C1 segment of cervical spinal cord (tissue), 14 donors: Measurements from ENCODE around the gene JMJD6.
"Not testable (repeated sequence)": the region's sequence is repeated elsewhere in the genome, so short reads cannot be mapped to it uniquely, and the experiment has no call there.

Source experiments
- DNase-seq, 14 donors: peaks; one replicate each; lab custom pipeline; 2025; lab: John Stamatoyannopoulos, UW

Gene JMJD6

GRCh38 chr17:76726231-76726775, at the start of gene JMJD6:
Gene JMJD6, minus strand, starts transcription at chr17:76726606. Its CDS starts 131 bp downstream, at chr17:76726475.
- peak; percentile 70 to 99 (median 95) for DNase-seq

DNA sequence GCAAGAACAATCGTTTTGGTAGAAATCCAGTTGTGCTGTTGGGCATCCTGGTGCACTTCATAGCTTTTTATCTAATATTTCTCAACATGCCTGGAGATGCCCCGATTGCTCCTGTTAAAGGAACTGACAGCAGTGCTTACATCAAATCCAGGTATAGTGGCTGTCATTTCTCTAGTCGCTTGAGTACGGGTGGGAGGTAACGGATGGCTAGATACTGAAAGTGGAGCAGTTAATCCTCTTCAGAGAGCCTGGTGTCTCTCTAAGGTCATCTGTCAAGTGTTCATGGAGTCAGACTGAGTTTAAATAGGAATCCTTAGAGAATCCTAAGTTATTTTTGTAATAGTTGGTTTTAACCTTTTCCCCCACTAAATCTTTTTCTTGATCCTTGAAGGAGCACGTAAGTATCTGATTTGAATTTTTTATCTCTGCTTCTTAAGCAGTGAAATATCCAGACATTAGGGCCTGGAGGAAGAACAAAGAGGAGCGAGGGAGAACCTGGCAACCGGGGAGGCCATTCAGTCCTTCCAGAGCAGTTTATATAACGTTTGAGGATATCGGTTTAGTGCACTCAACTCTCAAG, 48.7 kb upstream of the JMJD6 start:
- no peak for DNase-seq

GRCh38 chr17:76772842-76773525, 46.6 kb upstream of the JMJD6 start:
- no peak for DNase-seq

GRCh38 chr17:76758570-76758969, 32.2 kb upstream of the JMJD6 start:
- DNase-seq: no peak

- no peak for DNase-seq
Measured at GRCh38 chr17:76757256-76757655, 30.9 kb upstream of the JMJD6 start.

DNA sequence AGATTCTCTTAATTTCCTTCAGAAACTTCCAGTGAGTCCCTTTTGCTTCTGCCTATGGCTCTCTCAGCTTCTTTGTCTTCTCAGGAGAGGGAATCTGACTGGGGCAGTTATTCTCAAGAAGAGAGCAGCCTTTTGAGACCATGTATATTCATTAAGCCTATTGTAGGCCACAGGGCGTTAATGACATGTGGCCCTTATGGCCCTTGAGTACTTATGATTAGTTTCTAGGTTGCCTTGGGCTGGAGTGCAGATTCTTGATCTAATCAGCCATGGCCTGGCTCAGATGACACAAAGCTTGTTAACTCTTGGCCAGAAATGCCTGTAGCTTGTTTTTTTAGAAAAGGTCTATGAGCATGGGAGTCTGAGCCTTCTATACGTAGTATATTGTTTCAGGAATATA, 28.9 kb upstream of the JMJD6 start:
- no peak for DNase-seq

GRCh38 chr17:76753061-76753961, 26.9 kb upstream of the JMJD6 start:
- DNase-seq: no peak

DNA sequence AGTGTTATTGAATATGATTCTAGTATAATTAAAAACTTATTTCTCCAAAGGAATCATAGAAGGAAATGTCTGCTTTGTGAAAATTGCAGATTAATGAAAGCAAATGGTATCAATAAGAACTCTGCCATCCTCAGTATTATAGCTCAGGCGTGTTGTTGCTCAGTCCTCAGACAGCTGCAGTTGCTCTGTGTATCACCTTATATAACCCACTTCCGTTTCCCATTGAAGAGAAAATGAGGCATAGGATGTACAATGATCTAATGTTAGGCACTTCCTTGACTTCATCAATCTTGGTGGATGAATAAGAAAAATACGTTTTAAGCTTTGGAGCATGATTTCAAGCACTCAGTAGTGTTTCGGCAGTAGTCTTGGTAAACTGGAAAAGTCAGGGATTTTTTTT, 25.6 kb upstream of the JMJD6 start:
- DNase-seq: no peak

- DNase-seq: no peak
Measured at GRCh38 chr17:76751416-76751993, 25.1 kb upstream of the JMJD6 start.

DNA sequence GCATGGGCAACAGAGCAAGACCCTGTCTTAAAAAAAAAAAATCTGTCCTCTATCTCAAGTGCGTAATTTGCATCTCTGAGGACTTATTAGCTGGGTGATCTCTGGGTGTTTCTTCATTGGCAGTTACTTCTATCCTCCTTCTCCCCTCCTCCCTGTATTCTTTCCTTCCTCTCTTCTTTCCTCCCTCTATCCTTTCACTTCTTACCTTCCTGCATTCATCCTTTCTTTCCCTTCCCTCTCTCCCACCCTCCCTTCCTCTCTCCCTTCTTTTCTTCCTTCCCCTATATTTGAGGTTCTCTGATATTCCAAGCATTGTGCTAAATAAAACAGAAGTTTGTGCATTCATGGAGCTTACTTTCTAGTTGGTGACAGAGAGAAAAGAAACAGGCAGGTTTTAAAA, 22.3 kb upstream of the JMJD6 start:
- no peak for DNase-seq

DNA sequence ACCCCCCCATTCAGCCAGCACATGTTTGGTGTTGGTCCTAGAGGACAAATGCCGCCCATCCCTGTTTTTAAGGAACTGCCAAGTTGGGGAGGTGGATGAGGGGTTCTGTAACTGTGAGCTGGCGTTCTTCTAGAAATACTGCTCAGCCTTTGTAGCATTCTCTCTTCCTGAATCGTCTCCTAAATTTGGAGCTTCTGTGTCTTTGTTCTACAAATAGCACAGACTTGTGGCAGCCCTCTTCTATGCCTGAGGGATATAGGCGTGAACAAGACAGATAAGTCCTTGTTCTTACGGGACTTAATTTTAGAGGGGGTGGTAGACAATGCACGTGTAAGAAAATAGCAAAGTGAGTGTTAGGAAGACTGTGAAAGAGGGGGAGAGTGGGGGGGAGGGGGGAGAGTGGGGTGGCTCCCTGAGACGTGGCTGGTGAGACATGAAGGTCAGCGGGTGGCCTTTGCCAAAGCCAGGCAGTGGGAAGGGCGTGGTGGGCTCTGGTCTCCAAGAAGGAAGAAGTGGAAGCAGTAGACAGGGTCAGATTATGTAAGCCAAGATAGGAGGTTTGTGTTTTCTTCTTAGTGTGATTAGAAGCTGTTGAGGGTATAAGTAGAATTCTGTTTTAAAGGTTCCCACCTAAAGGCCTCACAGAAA, 21.4 kb upstream of the JMJD6 start:
- DNase-seq: no peak

DNA sequence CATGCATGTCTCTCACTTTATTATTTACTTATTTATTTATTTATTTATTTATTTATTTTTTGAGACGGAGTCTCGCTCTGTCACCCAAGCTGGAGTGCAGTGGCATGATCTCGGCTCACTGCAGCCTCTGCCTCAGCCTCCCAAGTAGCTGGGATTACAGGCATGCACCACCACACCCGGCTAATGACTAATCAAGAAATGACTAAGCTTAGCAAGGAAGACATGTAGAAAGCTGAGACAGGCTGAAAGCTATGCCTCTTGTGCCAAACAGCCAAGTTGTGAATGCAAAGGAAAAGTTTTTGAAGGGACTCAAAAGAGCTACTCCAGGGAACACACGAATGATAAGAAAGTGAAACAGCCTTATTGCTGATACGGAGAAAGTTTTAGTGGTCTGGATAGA, 19.4 kb upstream of the JMJD6 start:
- not testable (repeated sequence) for DNase-seq

DNA sequence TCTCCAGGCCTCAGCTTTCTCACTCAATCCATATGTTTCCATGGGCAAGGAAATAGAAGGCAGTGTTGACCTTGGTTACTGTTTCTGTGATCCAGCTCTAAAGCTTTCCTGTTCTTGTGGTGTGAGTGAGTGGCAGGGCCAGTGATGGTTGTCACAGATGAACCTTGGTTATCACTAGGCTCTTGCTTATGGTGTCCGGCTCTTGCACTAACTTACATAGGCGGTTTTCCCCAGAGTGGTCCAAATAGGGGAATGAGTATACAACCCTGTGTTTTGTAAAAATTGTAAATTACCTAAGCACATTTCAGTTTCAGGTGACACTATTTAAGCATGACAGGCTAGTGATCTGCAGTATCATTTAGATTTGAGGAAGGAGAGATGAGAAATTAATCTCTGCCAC, 18.3 kb upstream of the JMJD6 start:
- DNase-seq: no peak

GRCh38 chr17:76742958-76743357, 16.6 kb upstream of the JMJD6 start:
- no peak for DNase-seq

- no peak for DNase-seq
Measured at GRCh38 chr17:76740329-76741118, 14.1 kb upstream of the JMJD6 start.

DNA sequence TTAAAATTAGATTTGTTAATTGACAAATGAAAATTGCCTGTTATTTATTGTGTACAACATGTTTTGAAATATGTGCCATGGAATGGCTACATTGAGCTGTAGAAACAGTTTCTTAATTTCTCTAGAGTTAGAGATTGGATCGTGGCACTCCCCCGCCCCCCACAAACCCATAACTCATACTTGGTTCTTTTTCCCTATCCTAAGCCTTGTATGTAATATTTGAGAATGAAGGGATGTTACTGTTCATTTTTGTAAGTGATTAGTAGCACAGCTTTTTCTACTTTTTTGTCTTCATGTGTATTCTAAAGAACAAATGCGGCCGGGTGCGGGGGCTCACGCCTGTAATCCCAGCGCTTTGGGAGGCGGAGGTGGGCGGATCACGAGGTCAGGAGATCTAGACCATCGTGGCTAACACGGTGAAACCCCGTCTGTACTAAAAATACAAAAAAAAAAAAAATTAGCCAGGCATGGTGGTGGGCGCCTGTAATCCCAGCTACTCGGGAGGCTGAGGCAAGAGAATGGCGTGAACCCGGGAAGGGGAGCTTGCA, 13.2 kb upstream of the JMJD6 start:
- not testable (repeated sequence) for DNase-seq

DNA sequence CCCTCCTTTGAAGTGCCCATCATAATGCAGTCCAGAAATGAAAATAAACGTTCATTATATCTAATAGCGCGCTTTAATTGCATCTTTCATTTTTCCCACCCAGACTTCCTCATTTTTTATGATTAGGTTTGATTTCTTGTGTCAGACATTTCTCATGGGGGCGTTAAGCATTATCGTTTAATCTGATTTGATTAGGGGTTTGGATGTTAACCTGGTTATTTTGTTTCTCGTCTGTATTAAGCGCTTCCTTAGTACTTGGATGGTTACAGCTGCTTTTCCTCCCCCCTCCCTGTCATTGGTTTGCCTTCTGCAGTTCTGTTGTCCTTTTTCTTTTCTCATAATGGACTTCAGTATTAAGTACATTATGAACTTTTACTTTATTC, 12.1 kb upstream of the JMJD6 start:
- no peak for DNase-seq

GRCh38 chr17:76737676-76738467, 11.5 kb upstream of the JMJD6 start, which contains the start of gene MFSD11:
Gene MFSD11, plus strand, starts transcription at chr17:76738119. Its CDS starts 234 bp downstream, at chr17:76738353.
- DNase-seq: peak in 13 of 14 donors; percentile 70 to 98 (median 96)

GRCh38 chr17:76737082-76737675, 10.8 kb upstream of the JMJD6 start, which contains the start of gene SRSF2:
Gene SRSF2, minus strand, starts transcription at chr17:76737331. Its CDS starts 171 bp downstream, at chr17:76737160.
- peak; percentile 88 to 100 (median 98) for DNase-seq
